H4 (cell line): ENCODE measurements around the gene RAC2. TPM values are rescaled to one million over a fixed set of nuclear protein-coding genes. Genes with fewer than 3 reads are reported as not detected.

Experiments used
- DNase-seq: peaks from one replicate; pipeline ENCODE4 v3.0.0-alpha.2; 2015; ENCODE audit warnings: low spot score
- total RNA-seq: library from RNA; depleted of rRNA; stranded (reverse); fragments of >200 nt; shearing (Covaris generic); gene quantifications from 2 replicates; pipeline ENCODE4 v1.2.3, GENCODE V29; 2014

RAC2 gene
- total RNA-seq, 1 experiment from 2014 or later = 20.9 TPM

DNA sequence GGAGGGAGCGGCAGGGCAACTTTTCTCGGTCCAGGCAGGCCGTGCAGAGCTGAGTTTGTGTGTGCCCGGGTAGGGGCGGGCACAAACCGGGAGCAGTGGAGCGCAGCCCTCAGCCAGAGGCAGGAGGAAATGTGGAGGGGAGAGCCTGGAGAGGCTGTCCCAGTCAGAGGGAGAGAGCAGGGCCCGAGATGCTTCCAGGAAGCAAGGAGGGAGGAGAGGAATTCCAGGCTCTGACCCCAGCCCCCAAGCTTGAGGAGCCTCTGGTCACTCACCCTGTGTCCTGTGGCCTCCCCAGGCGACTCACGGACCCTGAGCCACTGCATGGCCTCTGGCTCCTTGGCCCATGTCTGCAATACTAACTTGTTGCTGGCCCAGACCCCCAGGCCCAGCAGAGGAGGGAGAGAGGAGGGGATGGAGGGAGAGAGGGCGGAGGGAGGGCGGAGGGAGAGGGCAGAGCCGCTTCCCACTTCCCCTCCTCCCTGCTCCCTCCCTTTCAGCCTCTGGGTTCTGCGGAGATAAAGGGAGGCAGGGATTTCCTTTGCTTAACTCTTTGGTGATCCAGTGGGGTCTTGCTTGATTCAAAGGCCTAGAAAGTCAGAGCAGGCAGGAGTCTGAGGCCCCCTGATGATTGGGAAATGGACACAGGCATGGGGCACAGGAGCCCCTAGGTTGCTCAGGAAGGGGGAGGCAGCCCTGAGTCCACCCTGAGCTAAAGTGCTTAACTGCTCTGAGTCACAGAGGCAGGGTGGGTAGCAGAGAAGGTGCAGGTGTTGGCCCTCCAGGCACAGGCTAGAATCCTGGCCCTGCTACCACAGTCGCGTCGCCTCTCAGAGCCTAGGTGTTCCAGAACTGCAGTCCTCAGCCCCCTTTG, 55.9 kb downstream of the RAC2 start, which contains the start of gene C1QTNF6:
TSS of gene C1QTNF6 (minus strand) at position 357 of the 871 bp plus-strand sequence. CDS start at position 323, 34 bp downstream.
- DNase-seq = peak; percentile 44

DNA sequence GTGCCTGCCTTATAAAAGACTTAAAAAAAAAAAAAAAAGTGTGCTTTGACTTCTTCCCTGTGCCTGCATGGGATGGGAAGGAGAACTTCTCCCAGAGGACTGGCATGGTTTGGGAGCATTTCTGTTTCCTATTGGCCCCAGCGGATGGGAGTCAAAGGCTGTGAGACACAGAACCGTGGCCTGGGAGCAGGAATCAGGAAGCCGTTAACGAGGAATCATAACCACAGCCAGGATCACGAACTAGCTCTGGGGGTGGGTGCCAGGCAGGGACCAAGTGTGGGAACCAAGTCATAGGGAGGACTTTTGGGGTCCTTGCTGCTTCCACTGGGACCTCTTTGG, 56.5 kb downstream of the RAC2 start:
- DNase-seq = peak; percentile 30

DNA sequence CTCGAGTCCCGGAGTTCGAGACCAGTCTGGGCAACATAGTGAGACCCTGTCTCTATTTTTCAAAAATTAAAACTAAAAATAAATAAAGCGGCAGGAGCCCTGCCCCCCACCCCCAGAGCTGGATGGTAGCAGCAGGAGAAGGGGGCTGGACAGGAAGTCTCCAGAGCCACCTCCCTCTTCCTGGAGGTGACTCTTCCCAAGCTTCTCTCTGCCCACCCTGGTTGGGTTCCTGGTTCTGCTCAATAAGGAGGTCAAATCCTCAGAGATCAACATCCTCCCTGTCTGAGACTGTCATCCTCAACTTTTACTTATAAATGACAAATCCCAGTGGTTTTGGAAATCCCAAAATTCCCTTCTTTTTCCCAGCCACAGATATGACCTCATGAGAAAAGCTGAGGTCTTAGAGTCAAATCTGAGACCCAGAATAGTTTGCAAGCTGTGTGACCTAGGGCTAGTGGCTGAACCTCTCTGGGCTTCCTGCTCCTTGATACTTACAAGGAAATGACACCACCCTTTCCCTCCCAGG, 57.0 kb downstream of the RAC2 start:
- DNase-seq = no peak

DNA sequence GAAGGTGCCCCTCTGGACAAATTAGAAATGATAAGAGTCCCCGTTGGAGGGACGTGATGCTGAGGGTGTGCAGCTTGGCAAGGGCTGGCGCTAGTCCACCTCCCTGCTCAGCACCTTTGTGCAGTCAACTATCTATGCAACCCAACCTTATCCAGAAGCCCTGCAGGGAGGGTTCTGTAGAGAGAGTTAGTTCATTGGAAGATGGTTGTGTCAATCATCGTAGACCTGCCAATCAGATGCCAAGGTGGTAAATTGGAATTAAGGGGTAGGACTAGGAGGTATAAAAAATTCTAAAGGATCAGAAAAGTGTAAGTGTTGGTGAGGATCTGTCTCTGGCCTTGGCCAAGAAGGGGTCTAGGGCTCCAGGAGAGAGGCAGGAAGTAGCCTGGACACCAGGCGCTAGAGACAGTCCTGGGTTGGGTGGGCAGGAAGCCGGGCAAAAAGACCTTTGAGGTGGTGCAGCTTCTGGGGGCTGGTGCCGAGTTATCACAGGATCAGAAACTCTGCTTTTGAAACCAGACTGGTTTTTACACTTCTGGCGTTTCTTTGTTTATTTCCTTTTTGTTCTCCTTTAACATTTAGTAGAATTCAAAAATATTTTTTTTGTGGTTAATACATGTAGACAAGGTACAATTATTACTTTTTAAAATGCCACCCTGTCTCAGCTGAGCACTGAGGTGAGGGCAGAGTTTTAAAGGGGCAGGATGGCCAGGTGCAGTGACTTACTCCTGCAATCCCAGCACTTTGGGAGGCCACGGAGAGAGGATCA, 57.7 kb downstream of the RAC2 start:
- peak; percentile 23 for DNase-seq

DNA sequence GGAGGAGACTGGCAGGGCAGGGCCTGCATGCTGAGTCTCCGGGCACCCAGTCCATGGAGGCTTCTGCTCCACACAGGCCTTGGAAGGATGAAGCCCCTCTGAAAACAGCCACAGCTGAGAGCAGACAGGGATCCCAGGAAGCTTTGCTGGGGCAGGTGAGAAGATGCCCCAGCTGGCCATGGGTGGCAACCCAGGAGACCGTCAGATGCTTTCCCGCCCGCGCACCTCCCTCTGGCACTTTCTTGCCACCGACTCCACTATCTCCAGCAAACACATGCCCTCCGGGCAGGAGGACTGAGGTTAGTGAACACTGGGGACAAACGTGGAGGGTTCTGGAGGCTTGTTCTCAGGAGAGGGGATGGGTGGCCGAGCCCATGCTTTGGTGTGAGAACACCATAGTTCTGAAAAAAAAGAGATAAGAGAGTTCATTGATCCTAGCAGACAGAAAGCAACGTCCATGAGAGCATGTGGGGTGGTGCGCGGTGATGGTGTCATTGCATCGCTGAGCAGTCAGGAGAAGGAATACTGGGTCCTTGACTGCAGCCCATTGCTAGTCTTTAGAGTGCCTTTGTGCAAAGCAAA, 58.3 kb downstream of the RAC2 start:
- no peak for DNase-seq

DNA sequence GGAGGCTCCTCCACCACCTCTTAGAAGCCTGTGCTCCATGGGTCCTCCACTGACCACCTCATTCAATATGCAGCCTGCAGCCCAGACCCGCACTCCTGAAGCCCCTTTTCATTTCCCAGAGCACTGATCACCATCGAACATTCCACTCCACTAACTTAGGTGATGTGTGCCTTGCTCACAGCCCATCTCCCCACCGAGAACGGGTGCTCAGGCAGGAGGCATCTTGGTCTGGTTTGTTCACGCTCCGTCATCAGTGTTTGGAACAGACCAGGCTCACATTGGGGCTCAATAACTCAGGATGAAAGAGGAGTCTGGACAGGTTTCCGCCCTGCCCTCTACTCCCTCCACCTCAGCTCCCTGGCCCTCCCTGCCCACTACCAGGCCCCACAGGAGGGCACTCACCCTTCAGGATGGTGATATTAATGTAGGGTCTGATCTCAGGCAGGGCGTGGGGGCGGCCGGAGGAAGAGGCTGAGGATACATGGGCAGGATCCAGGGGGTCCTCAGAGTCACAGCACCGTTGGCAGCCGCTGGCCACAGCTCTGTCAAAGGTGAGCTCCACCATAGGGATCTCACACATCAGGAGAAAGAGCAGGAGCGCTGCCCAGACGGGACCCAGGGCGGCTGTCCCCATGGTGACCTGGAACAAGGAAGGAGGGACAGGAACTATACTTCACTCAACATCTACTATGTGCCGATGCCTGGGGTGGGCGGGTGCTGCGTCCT, 59.1 kb downstream of the RAC2 start:
- DNase-seq = no peak

DNA sequence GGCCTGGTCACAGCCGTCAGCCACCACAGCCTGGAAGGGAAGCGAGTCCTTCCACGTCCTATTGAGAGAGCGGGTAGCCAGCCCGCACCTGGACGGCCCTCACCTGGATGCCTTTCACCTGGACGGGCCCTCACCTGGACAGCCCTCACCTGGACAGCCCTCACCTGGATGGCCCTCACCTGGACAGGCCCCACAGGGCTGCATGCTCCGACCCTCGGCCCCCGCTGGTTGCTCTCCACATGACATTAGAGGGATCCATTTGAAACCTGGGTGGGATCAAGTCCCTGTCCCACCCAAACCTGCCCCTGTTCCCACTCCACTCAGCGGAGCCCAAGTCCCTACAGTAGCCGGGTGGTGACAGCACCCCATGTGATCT, 59.7 kb downstream of the RAC2 start:
- no peak for DNase-seq

DNA sequence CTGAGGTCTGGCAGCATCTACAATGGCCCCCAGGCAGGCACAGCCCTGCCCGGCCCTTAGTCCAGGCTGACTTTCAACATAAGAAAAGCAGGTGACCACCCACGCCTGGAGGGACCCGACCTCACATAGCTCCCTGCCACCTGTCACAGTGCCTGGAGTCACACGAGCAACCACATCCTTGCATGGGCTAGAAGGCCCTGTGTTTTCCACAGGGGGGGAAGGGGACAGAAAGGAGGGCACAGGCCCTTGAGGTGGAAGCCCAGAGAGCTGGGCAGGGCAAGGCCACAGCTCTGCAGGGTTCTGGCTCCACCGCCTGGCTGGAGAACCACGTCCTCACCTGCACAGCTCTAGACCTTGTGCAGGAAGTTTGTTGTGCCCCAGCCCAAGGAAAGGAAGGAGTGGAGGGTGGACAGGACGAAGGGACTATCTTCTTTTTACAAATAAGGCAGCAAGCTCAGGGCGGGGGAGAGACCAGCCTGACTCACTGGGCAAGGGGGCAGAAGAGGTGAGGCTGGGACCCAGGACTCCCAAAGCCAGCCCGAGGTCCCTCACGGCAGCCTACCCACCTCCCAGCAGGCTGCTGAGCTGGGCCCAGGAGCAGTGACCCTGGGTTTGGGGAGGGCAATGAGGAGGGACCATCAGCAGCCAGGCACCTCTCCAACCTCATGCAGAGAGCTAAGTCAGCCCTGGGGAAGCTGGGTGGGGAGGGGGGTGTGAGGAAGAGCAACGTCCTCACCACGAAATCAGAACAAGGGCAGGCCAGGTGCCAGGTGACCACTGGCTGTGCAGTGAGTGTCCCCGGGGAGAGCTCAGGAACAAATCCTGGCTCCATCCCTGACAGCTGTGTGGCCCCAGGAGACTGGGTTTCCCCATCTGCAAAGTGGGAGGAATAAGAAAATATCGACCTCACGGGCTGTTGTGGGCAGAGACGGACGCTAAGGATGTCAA, 60.4 kb downstream of the RAC2 start:
- DNase-seq = no peak

DNA sequence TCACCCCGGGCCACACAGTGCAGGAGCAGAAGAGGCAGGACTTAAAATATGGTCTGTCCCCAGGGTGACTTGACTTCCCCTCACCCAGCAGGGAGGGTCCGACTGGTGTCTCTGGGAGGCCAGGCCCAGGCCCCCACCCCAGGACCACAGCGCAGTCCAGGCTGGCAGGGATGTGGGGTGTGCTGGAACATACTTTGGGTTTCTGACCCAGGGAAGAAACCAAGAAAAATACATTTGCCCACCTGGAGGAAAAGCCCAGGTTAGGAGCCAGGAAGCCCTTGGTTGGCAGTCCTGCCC, 61.2 kb downstream of the RAC2 start:
- DNase-seq = no peak

DNA sequence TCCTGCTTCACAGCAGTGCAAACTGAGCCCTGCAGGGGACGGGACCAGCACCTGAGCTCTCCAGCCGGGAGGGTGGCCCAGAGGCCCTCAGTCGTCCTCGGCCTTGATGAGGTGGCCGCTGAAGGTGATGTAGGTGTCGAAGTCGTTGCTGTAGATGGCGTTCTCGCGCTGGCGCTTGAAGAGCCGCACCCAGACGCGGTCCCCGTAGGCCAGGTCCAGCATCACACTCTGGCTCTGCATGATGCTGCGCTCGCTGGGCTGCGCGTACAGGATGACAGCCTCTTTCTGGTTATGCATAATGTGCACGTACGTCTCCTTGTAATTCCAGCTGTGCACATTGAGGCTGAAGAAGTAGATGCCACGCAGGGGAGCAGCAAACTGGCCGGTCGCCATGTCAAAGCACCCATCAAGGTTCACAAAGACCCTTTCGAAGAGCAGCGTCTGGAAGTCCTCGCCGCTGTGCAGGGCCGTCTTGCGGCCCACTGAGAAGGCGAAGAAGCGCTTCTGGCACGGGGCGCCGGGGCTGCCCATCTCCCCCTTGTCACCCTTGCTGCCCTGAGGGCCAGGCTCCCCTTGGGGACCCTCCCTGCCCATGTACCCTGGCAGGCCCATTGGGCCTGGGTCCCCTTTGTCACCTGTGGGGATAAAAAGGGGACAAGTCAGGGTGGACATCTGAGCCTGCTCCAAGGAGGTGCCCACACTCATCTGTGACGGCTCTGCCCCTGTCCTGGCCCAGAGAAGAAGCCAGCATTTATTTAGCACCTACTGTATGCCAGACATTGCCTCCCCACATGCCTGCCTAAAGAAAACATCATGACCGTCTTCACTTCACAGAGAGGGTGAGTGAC, 61.7 kb downstream of the RAC2 start:
- no peak for DNase-seq

DNA sequence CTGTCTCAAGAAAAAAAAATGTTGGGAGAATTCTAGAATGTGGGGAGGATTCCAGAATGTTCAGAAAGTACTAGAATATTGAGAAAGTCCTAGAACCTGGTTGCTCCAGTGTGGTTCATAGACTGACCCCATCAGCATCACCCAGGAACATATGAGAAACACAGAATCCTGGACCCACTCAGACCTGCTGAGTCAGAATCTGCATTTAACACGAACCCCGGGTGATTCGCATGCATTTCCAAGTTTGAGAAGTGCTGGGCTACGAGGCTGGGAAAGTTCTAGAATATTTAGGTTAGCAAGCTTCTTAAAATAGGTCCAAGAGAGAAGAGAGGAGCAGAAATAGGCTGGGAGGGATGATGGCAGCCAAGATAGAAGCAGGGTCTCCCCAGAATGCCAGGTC, 62.4 kb downstream of the RAC2 start:
- DNase-seq = no peak

DNA sequence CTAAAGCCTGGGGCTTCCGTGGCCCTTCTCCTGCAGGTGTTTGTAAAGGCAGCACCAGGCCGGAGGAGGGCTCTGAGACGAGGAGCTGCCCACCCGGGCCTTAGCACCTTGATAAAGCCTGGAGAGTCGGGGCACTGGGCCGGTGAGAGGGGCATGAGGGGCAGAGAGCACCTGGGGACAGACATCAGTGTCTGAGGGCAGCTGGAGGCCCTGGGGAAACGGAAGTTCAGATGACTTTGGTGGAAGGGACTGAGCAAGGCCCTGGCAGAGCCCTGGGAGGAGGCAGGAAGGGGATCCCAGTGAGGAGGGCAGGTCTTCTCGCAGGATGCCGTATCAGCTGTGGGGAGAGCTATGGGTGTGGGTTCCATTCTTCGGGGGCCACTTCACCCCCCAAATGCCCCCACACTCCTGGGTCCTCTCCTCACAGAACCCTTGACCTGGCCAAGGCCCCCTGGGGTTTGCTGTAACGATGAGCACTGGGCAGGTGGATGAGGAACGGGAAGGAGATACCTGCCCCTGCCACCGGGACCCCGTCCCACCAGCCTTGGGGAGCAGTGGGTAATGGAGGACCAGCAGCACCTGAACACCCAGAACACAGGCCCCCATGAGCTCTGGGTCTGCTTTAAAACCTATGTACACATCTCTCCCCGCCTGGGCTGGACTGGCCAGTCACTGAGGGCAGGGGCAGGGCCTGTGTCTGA, 63.4 kb downstream of the RAC2 start:
- DNase-seq = no peak

DNA sequence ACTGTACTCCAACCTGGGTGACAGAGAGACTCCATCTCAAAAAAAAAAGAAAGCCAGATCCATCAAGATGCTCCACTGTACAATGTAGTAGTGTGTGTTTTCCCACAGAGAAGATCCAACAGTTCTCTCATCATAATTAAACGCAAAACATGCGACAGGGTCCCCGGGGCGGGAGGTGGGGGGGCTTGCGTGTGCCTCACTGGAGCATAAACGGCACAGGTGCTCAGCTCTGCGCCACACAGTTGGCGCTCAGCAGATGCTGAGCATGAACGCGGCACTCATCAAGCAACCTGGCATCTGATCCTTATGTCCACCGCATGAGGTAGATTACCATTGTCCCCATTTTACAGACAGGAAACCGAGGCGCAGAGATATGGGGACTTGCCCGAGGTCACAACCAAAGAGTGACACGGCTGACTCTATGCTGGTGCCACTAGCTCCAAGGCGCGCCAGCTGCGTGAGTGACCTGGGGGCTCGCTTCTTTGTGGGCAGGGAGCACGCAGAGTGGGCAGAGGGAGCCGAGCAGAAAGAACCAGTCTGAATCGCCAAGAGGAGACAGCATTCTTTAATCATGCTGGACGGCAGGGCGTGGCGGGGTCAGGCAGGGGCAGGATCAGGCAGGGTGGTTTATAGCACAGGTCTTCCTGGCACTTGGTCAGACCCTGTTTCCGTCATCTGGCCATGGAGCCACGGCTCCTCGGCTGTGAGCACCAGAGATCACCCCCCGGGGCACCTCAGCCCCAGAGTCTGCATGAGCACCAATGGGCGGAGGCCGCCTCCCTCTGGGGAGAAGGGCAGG, 64.2 kb downstream of the RAC2 start:
- no peak for DNase-seq

DNA sequence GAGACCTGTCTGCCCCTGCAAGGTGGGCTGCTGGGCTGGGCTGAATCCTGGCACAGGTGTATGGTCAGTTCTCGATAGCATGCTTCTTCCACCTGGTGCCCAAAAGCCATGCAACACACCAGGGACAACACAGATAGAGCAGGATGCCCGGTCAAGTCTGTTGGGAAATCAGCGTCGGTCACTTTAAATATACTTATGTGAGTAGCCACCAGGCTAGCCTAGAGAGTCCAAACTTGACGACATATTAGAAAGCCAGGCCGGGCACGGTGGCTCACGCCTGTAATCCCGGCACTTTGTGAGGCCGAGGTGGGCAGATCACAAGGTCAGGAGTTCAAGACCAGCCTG, 65.0 kb downstream of the RAC2 start:
- DNase-seq = no peak

DNA sequence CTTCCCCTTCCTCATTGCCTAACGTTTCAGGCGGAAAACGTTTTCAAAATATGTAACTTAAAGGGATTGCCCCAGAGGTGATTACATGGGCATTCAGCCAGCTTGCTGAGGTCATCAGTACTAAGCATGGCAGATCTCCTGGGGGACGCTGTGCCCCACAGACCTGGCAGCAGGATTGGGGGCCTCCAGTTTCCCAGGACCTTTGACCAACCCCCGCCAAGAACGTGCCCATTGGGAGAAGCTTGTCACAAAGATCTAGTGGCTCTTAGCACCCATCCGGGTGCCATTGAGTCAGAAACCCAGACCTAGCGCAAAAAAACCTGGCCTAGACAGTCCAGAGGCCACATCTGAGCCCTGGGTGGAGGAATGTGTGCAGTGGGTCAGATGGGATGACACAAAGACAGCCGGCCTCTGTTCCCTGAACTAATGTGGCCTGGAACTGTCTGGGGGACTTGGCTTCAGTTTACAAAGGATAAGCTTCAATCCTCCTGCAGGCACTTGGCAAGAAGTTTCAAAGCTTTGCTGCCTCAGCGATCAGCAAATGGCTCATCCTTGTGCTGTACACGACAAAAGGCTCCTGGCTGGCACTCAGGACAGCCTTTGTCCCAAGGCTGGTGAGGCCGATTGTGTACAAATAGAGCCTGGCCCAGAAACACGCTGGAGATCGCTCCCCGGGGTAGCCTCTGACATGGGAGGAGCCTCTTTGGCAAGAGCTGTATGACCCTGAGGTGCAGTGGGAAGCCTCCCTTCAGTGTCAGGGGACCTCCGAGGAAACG, 65.5 kb downstream of the RAC2 start:
- DNase-seq = no peak

DNA sequence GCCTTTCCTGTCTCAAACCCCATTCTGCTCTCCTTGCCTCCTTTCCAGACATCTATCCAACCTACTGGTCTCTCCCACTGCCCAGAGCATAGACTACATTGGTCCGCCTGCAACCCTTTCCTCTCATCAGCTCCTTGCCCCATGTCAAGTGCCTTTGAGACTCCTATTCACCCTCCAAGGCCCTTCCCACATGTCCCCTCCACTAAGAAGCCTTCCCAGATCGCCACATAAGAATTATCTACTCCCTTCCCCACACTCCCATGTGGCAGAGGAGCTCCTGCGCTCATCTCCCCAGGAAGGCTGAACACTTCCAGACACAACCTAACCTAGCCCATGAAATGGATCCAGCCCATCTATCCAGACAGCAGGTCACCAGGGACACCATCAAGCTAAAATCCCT, 66.3 kb downstream of the RAC2 start:
- DNase-seq = no peak

DNA sequence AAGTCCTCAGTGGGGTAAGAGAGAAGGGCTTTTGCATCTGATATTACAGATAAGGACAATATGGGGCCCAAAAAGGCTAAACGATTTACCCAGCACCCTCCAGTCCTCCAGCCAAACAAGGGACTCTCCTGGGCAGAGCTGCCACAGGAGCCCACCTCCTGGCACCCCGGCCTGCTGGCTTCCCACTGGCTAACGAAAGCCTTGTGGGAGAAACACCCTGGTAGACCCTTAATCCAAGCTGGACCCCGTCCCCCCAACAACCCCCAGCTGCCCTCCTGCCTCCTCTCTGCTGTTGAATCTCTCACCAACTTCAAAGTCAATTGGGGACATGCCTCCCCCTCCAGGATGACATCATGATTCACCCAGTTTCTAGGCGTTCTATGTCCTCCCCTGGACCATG, 66.8 kb downstream of the RAC2 start:
- DNase-seq = no peak
